Measurements from ENCODE around the gene AFF1.

- TF ChIP-seq CTCF (conservative IDR thresholded peaks at IDR 0.05; ENCODE audit: low read depth, low read length) (no peak), RFX5 (IDR thresholded peaks at IDR 0.05; ENCODE audit: low read depth, low read length) (no peak), USF2 (IDR thresholded peaks at IDR 0.05; ENCODE audit: low read depth, low read length) (no peak), POLR2A (IDR thresholded peaks at IDR 0.05; ENCODE audit: low read depth, low read length) (no peak), SMC3 (IDR thresholded peaks at IDR 0.05; ENCODE audit: low read depth, low read length) (0 out of 2 replicates have a peak, but pooled peaks have one; percentile 4), RCOR1 (IDR thresholded peaks at IDR 0.05; ENCODE audit: insufficient replicate concordance, low read length) (no peak), NFE2L2 (IDR thresholded peaks at IDR 0.05; ENCODE audit: low read depth, low read length) (no peak)
Measured at GRCh38 chr4:87120411-87121162, 185.8 kb downstream of the AFF1 start.

All from IMR-90 (cell line).